ENCODE data around the gene KAT5.

Gene KAT5

DNA sequence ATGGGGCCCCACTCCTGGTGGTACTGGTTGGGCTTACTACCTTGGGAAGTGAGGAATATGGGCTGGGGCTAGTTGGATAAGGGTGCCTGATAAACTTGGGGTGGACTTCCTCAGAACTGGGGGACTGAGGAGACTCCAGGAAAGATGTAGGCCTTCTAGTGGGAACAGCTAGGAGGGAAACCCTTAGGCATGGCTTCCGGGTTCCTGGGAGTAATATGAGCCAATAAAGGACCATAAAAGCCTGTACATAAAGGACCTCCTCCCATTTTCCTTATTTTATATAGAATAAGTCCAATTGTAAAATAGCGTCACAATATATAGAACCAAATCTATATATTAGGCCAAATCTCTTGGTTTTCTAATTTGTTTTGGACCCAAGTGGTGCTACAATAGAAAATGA lies 27.0 kb downstream of the KAT5 start:
- no peak overlapping the region for H3K4me2 ChIP-seq (ENCODE audit: low read length)
- H3F3A ChIP-seq (ENCODE audit: control insufficient read depth, insufficient read depth): no peaks in the 10 kb centered on the region
- TF ChIP-seq EZH2phosphoT487 (IDR thresholded peaks at IDR 0.05; ENCODE audit: borderline replicate concordance, low read length): no peak
- TF ChIP-seq, protein P1, sequence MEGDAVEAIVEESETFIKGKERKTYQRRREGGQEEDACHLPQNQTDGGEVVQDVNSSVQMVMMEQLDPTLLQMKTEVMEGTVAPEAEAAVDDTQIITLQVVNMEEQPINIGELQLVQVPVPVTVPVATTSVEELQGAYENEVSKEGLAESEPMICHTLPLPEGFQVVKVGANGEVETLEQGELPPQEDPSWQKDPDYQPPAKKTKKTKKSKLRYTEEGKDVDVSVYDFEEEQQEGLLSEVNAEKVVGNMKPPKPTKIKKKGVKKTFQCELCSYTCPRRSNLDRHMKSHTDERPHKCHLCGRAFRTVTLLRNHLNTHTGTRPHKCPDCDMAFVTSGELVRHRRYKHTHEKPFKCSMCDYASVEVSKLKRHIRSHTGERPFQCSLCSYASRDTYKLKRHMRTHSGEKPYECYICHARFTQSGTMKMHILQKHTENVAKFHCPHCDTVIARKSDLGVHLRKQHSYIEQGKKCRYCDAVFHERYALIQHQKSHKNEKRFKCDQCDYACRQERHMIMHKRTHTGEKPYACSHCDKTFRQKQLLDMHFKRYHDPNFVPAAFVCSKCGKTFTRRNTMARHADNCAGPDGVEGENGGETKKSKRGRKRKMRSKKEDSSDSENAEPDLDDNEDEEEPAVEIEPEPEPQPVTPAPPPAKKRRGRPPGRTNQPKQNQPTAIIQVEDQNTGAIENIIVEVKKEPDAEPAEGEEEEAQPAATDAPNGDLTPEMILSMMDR (IDR thresholded peaks at IDR 0.05; ENCODE audit: low read depth, low read length, poor library complexity, severe bottlenecking): no peak
- H3K27me3 ChIP-seq (ENCODE audit: control insufficient read depth, low read length): no peaks in the 10 kb centered on the region
- H3K4me3 ChIP-seq (ENCODE audit: low read length): no peak overlapping the region
- no peaks in the 10 kb centered on the region for H3K4me1 ChIP-seq (ENCODE audit: control insufficient read depth, low read length)
- no peaks in the 10 kb centered on the region for H3K36me3 ChIP-seq (ENCODE audit: control insufficient read depth, low read length)
- H3K79me2 ChIP-seq (ENCODE audit: control insufficient read depth, low read length): no peaks in the 10 kb centered on the region
- H3K9me2 ChIP-seq (replicated peaks; ENCODE audit: control insufficient read depth, low read length): no peaks in the 10 kb centered on the region
- peaks cover 16% of the 10 kb centered on the region for H3K9me3 ChIP-seq (ENCODE audit: control insufficient read depth, insufficient read depth, low read length)
- H3K27ac ChIP-seq (ENCODE audit: low read depth, low read length): no peak overlapping the region
- no peaks in the 10 kb centered on the region for H4K20me1 ChIP-seq (ENCODE audit: control insufficient read depth, insufficient read depth, low read depth, low read length)

DNA sequence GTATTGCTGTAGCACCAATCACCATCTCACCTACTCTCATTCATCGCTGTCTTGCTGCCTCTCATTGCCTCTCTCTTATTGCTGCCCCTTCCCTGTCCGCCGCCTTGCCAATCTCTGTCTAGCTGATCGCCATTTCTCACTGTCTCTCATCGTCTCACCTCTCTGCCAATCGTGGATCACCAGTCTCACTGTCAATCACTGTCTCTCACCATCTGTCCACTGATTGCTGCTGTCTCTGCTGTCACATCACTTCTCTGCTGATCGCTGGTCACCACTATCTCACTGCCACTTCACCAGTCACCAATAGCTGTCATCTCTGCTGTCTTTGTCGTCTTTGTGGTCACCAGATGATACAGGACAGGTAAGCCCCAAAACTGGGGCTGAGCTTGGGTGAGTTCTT lies 29.1 kb downstream of the KAT5 start:
- H3F3A ChIP-seq (ENCODE audit: control insufficient read depth, insufficient read depth): no peaks in the 10 kb centered on the region
- H3K27me3 ChIP-seq (ENCODE audit: control insufficient read depth, low read length): no peaks in the 10 kb centered on the region
- no peaks in the 10 kb centered on the region for H3K9me2 ChIP-seq (replicated peaks; ENCODE audit: control insufficient read depth, low read length)
- TF ChIP-seq EZH2phosphoT487 (IDR thresholded peaks at IDR 0.05; ENCODE audit: borderline replicate concordance, low read length): no peak
- TF ChIP-seq, protein P1 (IDR thresholded peaks at IDR 0.05; ENCODE audit: low read depth, low read length, poor library complexity, severe bottlenecking): no peak
- no peaks in the 10 kb centered on the region for H3K79me2 ChIP-seq (ENCODE audit: control insufficient read depth, low read length)
- H3K4me3 ChIP-seq (ENCODE audit: low read length): no peak overlapping the region
- H3K27ac ChIP-seq (ENCODE audit: low read depth, low read length): no peak overlapping the region
- no peaks in the 10 kb centered on the region for H4K20me1 ChIP-seq (ENCODE audit: control insufficient read depth, insufficient read depth, low read depth, low read length)
- H3K4me1 ChIP-seq (ENCODE audit: control insufficient read depth, low read length): peaks cover 11% of the 10 kb centered on the region
- no peak overlapping the region for H3K4me2 ChIP-seq (ENCODE audit: low read length)
- peaks cover 12% of the 10 kb centered on the region for H3K9me3 ChIP-seq (ENCODE audit: control insufficient read depth, insufficient read depth, low read length)
- H3K36me3 ChIP-seq (ENCODE audit: control insufficient read depth, low read length): no peaks in the 10 kb centered on the region

DNA sequence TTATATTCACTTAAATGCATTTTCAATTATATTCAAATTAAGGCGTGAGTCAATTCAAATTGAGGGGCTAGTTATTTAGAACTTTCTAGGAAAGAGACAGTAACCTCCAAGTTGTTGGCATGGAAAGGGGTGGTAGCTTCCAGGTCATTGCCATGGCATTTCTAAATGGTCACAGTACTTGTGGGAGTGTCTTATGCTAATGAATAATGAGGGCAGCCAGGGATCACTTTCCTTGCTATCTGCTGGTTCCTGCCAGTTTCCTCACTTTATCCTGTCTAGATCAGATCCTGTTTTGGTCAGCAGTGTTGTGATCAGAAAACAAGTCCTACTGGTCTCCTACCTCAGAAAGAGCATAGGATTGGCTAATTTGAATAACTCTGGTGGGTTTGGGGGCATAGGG lies 30.3 kb downstream of the KAT5 start:
- Histone ChIP-seq H3K27ac (ENCODE audit: low read depth, low read length) (no peak overlapping the region), H3K79me2 (ENCODE audit: control insufficient read depth, low read length) (no peaks in the 10 kb centered on the region), H3K36me3 (ENCODE audit: control insufficient read depth, low read length) (no peaks in the 10 kb centered on the region), H3K4me2 (ENCODE audit: low read length) (no peak overlapping the region), H3K9me3 (ENCODE audit: control insufficient read depth, insufficient read depth, low read length) (peaks cover 4% of the 10 kb centered on the region; the same call in 1 of the 2 replicates), H3K27me3 (ENCODE audit: control insufficient read depth, low read length) (peaks cover 2% of the 10 kb centered on the region; the same call in 1 of the 2 replicates), H4K20me1 (ENCODE audit: control insufficient read depth, insufficient read depth, low read depth, low read length) (no peaks in the 10 kb centered on the region), H3K9me2 (replicated peaks; ENCODE audit: control insufficient read depth, low read length) (no peaks in the 10 kb centered on the region), H3F3A (ENCODE audit: control insufficient read depth, insufficient read depth) (no peaks in the 10 kb centered on the region), H3K4me1 (ENCODE audit: control insufficient read depth, low read length) (peaks cover 12% of the 10 kb centered on the region), H3K4me3 (ENCODE audit: low read length) (no peak overlapping the region)
- TF ChIP-seq, protein P1 (IDR thresholded peaks at IDR 0.05; ENCODE audit: low read depth, low read length, poor library complexity, severe bottlenecking): no peak
- no peak for TF ChIP-seq EZH2phosphoT487 (IDR thresholded peaks at IDR 0.05; ENCODE audit: borderline replicate concordance, low read length)

DNA sequence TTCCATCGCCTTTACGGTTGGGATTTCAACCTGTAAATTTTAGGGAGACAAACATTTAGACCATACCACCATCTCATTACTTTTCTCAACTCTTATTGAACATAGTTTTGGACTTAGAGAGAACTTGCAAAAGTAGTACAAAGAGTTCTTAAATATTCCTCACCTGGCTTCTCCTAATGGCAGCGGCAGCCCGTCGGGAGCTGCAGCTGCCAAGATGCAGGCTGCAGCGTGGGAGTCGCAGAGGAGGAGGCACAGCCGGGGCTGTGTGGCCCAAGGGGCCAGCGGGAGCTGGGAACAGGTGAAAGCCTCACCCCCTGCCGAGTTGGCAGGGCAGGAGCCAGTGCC lies 31.6 kb downstream of the KAT5 start:
- no peaks in the 10 kb centered on the region for H3K79me2 ChIP-seq (ENCODE audit: control insufficient read depth, low read length)
- no peak overlapping the region for H3K27ac ChIP-seq (ENCODE audit: low read depth, low read length)
- H3K9me3 ChIP-seq (ENCODE audit: control insufficient read depth, insufficient read depth, low read length): no peaks in the 10 kb centered on the region
- H3K36me3 ChIP-seq (ENCODE audit: control insufficient read depth, low read length): no peaks in the 10 kb centered on the region
- no peak overlapping the region for H3K4me3 ChIP-seq (ENCODE audit: low read length)
- no peaks in the 10 kb centered on the region for H3K9me2 ChIP-seq (replicated peaks; ENCODE audit: control insufficient read depth, low read length)
- H4K20me1 ChIP-seq (ENCODE audit: control insufficient read depth, insufficient read depth, low read depth, low read length): no peaks in the 10 kb centered on the region
- no peaks in the 10 kb centered on the region for H3F3A ChIP-seq (ENCODE audit: control insufficient read depth, insufficient read depth)
- H3K27me3 ChIP-seq (ENCODE audit: control insufficient read depth, low read length): peaks cover 12% of the 10 kb centered on the region; the same call in 1 of the 2 replicates
- H3K4me2 ChIP-seq (ENCODE audit: low read length): no peak overlapping the region
- peaks cover 12% of the 10 kb centered on the region for H3K4me1 ChIP-seq (ENCODE audit: control insufficient read depth, low read length)
- TF ChIP-seq, protein P1 (IDR thresholded peaks at IDR 0.05; ENCODE audit: low read depth, low read length, poor library complexity, severe bottlenecking): no peak
- TF ChIP-seq EZH2phosphoT487 (IDR thresholded peaks at IDR 0.05; ENCODE audit: borderline replicate concordance, low read length): no peak
